ENCODE measurements around the gene PUS3.

DNA sequence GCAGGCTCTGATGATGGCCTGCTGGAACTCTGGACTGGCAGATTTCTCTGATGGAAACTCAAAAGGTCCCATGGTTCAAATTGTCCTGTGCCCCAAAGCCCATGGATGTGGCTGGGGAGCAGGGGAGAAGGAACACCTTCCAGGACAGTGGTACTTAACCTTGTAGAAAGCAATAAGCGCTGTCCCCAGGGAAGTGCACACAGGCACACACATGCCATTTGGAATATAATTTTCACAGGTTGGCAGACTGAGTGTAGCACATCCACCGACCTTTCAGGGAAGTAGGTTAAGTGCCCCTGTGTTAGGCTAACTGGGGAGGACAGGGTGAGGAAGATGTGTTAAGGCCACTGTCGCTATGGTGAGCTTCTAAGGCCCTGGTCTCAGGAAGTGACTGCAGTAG lies 19.1 kb upstream of the PUS3 start:
- TF ChIP-seq ZNF274 (IDR thresholded peaks at IDR 0.05; ENCODE audit: low read depth, low read length) = no peak
- no peak for TF ChIP-seq YY1 (IDR thresholded peaks at IDR 0.05; ENCODE audit: insufficient read depth, insufficient read length)

Measured in NT2/D1 (cell line).